ENCODE results near the gene METTL22.

The METTL22 gene

DNA sequence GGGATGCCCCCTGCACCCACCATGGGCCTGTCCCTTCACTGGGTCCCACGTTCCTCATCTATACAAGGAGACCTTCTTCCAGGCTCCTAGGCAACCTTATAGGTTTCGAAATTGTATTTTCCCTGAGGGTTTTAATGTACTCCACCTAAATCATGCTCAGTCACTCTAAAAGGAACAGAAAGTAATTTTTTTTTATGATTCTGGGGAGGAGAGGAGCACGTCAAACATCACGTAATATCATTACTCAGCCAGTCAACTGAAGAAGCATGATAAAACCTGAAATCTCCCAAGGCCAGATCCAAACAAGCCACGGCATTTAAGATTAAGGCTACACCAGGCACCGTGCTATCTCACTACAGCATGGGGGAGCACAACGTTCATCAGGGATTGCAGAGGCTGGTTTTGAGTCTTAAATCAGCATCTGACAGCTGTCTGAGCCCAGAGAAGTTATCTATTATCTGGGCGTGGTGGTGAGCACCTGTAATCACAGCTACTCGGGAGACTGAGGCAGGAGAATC, 27.3 kb upstream of the METTL22 start:
- DNase-seq: no peak

- DNase-seq: no peak
These were observed 25.7 kb upstream of the METTL22 start for GRCh38 chr16:8595783-8596182.

DNA sequence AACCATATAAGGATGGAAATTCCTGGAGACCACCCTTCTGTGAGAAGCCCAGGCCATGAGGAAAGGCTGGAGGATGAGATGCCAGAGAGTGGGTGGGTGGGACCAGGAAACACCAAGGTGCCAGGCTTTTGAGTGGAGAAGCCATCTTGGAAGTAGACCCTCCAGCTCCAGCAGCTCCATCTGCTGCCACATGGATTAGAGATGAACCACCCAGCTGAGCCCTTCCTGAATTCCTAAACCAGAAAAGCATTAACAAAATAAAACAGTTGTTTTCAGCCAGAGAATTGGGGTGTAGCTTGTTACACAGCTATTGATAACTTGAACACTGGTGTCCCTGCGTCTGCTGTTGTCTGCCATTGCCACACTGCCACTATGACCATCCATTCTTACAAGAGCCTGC, 24.9 kb upstream of the METTL22 start:
- no peak for DNase-seq

- no peak for DNase-seq
These were observed 21.2 kb upstream of the METTL22 start for GRCh38 chr16:8600144-8600775.

DNA sequence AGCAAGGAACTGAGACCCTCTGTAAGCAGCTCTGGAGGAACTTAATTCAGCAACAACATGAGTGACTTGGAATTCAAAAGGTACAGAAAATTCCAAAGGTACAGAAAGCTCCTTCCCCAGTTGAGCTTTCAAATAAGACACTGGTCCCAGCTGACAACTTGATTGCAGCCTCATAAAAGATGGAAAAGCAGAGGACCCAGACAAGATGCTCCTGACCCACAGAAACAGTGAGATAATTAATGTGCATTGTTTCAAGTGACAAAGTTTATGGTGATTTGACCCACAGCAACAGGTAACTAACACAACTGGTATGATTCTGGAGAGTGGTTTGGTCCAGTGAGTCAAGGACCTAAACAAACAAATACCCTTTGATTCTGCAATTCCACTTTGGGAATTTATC, 15.9 kb upstream of the METTL22 start:
- no peak for DNase-seq

GRCh38 chr16:8607214-8607613, 14.3 kb upstream of the METTL22 start:
- no peak for DNase-seq

DNA sequence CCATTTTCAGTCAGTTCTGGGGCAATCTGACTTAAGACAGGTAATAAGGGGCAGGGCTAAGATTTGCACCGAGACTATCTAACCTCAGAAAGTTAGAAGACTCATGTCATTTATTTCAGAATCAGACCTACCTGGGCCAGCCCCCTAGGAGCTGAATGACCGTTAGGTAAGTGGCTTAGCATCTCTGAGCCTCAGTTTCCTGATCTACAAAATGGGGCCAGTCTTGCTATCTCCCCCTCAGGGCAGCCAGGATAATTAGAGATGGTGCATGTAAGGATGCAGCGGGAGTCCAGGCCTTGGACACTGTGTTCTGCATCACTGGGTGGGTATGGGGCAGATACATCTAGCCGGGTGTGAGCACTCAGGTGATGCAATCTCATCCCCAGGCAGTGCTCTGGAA, 10.4 kb upstream of the METTL22 start:
- no peak for DNase-seq

DNA sequence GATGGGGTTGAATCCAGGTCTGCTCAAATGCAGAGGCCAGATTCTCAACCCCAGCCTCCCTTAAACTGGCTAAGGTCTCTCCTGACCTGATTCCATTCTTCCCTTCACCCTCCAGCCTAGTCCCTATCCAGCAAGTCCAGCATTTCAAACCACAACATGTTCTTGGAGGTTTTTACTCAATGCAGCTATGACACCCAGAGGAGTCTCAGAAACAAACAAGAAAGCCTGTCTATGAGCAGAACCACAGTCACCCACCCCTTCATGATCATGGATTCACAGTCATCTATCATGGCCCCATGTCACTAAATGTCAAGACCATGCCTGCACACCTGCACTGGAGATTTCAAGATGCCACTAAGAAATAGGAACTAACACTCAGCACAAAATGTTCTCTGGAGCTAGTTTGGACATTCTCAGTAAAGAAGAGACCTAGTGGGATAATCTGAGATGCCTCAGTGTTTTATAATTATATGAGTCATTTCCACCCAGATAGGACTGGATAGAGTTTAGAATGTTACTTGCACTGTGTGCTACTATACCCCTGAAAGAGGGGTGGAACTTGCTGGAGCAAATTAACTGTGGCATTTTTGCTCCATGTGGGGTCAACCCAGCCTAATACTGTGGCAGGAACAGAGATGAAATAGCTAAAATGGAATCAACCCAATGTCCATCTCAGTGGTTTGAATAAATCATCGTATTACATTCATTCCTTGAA, 9.5 kb upstream of the METTL22 start:
- no peak for DNase-seq

DNA sequence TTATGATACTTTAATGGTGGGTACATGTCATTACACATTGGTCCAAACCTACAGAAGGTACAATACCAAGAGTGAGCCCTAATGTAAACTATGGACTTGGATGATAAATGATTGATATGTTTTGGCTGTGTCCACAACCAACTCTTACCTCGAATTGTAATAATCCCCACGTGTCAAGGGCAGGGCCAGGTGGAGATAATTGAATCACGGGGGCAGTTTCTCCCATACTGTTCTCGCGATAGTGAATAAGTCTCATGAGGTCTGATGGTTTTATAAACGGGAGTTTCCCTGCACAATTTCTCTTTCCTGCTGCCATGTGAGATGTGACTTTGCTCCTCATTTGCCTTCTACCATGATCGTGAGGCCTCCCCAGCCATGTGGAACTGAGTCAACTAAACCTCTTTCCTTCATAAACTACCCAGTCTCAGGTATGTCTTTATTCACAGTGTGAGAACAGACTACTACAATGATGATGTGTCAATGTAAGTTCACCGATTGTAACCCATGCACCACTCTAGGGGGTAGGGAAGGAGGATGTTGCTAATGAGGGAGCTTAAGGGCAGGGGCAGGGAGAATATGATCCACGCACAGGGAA, 7.0 kb upstream of the METTL22 start:
- DNase-seq: no peak

- DNase-seq: no peak
These were observed 1.7 kb upstream of the METTL22 start for GRCh38 chr16:8619671-8620370.

GRCh38 chr16:8620535-8620934, 963 bp upstream of the METTL22 start:
- no peak for DNase-seq

DNA sequence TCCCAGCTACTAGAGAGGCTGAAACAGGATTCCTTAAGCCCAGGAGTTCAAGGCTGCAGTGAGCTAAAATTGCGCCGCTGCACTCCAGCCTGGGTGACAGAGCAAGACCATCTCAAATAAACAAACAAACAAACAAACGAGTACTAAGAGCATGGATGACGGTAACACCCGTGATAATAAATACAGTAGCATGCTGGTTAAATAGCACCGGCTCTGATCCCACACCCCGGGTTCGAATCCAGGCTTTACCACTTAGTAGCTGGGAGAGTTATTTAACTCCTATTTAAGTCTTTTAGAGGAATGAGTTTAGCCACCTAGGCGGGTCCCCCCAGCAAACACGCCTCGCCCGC, 301 bp upstream of the METTL22 start:
- DNase-seq: no peak

DNA sequence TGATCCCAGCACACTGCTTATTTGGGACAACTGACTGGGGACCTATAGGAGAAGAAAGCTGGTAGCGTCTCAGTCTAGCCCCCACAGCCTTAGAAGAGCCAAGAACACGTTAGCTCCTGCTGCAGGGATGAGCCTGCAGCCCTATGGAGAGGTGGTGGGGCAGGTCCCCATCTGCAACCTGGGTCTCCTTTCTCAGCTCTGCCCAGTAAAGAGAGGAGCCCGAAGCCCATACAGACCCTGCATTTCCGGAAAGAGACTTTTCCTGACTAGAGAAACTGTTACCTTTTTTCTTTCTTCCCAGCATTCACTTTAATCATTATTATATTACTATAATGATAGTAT, 788 bp downstream of the METTL22 start:
- DNase-seq: no peak

- no peak for DNase-seq
These were observed 2.1 kb downstream of the METTL22 start for GRCh38 chr16:8623634-8624033.

GRCh38 chr16:8625491-8626087, 4.1 kb downstream of the METTL22 start:
- DNase-seq: no peak

DNA sequence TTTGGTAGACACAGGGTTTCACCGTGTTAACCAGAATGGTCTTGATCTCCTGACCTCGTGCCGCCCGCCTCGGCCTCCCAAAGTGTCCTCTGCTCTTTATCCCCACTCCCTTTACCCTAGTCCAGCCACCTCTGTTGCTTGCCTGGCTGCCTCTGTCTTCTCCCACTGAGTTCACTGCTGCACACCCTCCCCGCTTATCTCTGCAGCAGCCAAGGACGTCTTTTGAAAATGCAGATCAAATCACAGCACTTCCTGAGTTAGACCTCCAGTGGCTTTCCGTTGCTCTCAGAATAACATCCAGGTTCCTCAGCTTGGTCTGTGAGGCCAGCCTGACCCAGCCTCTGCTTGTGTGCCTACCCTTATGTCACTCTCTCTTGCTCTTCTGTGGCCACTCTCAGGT, 5.4 kb downstream of the METTL22 start:
- DNase-seq: no peak

GRCh38 chr16:8627456-8627855, 6.0 kb downstream of the METTL22 start:
- no peak for DNase-seq

DNA sequence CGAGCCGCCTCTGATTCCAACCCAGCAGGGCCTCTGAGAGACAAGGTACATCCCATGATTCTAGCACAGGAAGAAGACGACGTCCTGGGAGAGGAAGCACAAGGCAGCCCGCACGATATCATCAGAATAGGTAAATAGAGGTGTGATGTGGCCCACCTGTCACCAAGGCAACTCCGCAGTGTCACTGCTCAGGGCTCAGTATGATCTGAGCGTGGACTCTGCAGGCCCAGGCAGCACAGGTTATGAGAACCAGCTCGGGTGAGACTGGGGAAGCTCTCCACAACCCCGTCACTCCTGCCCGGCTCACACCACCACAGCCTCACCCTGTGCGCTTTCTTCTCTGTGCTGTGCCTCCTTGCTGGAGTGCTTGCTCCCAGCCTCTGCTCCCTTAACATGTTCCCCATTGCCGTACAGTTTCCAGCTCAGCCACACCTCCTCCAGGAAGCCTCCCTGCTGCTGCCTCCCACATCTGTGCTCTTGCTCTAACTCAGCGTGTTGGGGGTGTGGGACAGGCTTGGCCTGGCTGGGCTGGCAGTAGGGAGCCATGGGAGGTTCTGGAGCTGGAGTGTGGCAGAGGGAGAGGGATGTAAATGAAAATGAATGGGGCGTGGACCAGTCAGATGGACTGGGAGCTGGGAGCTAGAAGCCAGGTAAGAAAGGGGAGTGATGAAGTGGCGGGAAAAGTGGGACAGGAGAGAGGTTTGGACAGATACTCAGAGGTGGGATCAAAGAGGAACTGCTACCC, 7.7 kb downstream of the METTL22 start:
- DNase-seq: no peak

DNA sequence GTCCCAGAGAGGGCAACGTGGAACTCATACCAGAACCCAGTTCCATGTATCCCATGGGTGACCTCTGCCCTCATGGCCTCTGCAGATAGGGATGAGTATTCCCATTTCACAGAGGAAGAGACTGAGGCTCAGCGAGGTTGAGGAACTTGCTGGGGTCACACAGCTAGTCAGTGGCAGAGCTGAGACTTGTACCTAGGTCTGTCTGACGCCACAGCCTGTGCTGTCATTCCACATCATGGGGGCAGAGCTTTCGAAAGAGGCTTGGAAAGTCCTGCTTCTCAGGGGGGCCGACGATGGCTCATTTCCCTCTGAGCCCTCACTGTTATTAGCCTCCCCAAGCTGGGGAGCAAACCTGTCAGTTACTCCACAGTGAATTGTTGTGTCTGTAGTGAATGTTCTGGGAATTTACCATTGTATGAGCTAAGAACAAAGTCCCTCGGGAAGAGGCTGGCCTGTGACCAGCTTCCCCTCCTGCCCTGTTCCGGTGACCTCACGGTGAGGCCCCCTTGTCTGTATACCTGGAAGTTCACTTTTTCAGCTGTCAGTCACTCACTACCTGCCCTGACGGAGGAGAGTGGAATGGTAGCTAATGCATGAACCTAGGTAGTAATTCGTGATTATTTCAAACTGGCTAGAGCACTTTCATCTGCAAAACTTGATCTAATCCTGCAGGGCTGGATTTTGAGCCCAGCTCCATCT, 8.9 kb downstream of the METTL22 start:
- no peak for DNase-seq

GRCh38 chr16:8631373-8631772, 9.9 kb downstream of the METTL22 start:
- DNase-seq: no peak

GRCh38 chr16:8631818-8632465, 10.4 kb downstream of the METTL22 start:
- DNase-seq: no peak

Measured in hippocampal formation (tissue), 2 donors.